ENCODE data around the gene DOK7. TPM values are rescaled to one million over a fixed set of nuclear protein-coding genes. Genes with fewer than 3 reads are reported as not detected.

Gene DOK7
- total and polyA plus RNA-seq, 2 donors (not counting 3 experiments of a cell fraction or from before 2014, with no cell fraction given): not detected

GRCh38 chr4:3462321-3462789 lies 751 bp upstream of the DOK7 start:
- Histone ChIP-seq H3K36me3 (ENCODE audit: control insufficient read depth in 2 of 2, extremely low read depth in 1 of 2, insufficient read depth in 2 of 2, low read length in 2 of 2) (no peaks in the 10 kb centered on the region), H3K79me2 (ENCODE audit: control insufficient read depth, insufficient read depth, low read length) (no peaks in the 10 kb centered on the region), H4K20me1 (replicated peaks; ENCODE audit: control insufficient read depth, extremely low read depth, insufficient read depth, low read length) (no peaks in the 10 kb centered on the region), H3K4me2 (ENCODE audit: insufficient read depth, low read length) (no peak overlapping the region), H2AFZ (ENCODE audit: low read depth, low read length) (no peak overlapping the region), H3K27me3 (ENCODE audit: control insufficient read depth in 2 of 2, insufficient read depth in 2 of 2, low read length in 2 of 2) (peaks cover 7 to 9% of the 10 kb centered on the region in 2 experiments), H3K27ac (ENCODE audit: insufficient read depth, low read depth, low read length) (no peak overlapping the region), H3K4me3 (replicated peaks in 1 of 3; ENCODE audit: insufficient read depth in 1 of 3, low read depth in 1 of 3, low read length in 3 of 3) (no peak overlapping the region), H3K9me3 (replicated peaks; ENCODE audit: control insufficient read depth, insufficient read depth, low read length) (no peaks in the 10 kb centered on the region), H3K4me1 (ENCODE audit: control insufficient read depth, extremely low read depth, insufficient read depth, low read length) (no peaks in the 10 kb centered on the region), H3K9ac (replicated peaks; ENCODE audit: extremely low read depth, insufficient read depth, low read length) (no peak overlapping the region), H3K9me1 (replicated peaks; ENCODE audit: control insufficient read depth, extremely low read depth, insufficient read depth, low read length) (no peaks in the 10 kb centered on the region)
- no peak for TF ChIP-seq EZH2 (IDR thresholded peaks at IDR 0.05; ENCODE audit: borderline replicate concordance, low read depth, low read length, severe bottlenecking)
- TF ChIP-seq GATA2 (IDR thresholded peaks at IDR 0.05; ENCODE audit: insufficient read depth, insufficient read length, low read depth, low read length): no peak
- TF ChIP-seq FOS (IDR thresholded peaks at IDR 0.05; ENCODE audit: borderline replicate concordance, insufficient read depth, low read length): no peak
- no peak for TF ChIP-seq MYC (IDR thresholded peaks at IDR 0.05; ENCODE audit: low read depth, low read length)
- TF ChIP-seq, protein P1, sequence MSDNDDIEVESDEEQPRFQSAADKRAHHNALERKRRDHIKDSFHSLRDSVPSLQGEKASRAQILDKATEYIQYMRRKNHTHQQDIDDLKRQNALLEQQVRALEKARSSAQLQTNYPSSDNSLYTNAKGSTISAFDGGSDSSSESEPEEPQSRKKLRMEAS (IDR thresholded peaks at IDR 0.05; ENCODE audit: insufficient read depth, insufficient read length): no peak
- no peak for TF ChIP-seq JUN (IDR thresholded peaks at IDR 0.05; ENCODE audit: borderline replicate concordance, insufficient read depth, insufficient read length, low read depth)
- dilution Hi-C loops (cut with MboI; ENCODE audit: extremely low pct_ligation_motif_present, low sequenced_read_pairs) (no loop called here), intact Hi-C loops (cut with micrococcal nuclease) (no loop called here)
- POLR2A ChIA-PET: no interaction called here
- no TSS peak for BruUV-seq (replicated peaks)
- FAIRE-seq: no peak
- CTCF ChIA-PET: no interaction called here
- no peak for DNase-seq (ENCODE audit: low read depth, low spot score)

GRCh38 chr4:3463556-3464348 lies 646 bp downstream of the DOK7 start:
- FAIRE-seq: no peak
- no peaks in the 10 kb centered on the region for H3K9me1 ChIP-seq (replicated peaks; ENCODE audit: control insufficient read depth, extremely low read depth, insufficient read depth, low read length)
- ChIA-PET POLR2A (no interaction called here), CTCF (interaction anchor here (1.1 to 1.3 kb wide), 2 partner anchors 15 to 17 kb away, joined by 3 read pairs; no protein-coding TSS in a partner anchor)
- BruUV-seq (replicated peaks): no TSS peak
- dilution Hi-C loops (cut with MboI; ENCODE audit: extremely low pct_ligation_motif_present, low sequenced_read_pairs): no loop called here
- H3K4me1 ChIP-seq (ENCODE audit: control insufficient read depth, extremely low read depth, insufficient read depth, low read length): no peaks in the 10 kb centered on the region
- H4K20me1 ChIP-seq (replicated peaks; ENCODE audit: control insufficient read depth, extremely low read depth, insufficient read depth, low read length): no peaks in the 10 kb centered on the region
- peaks cover 7 to 9% of the 10 kb centered on the region in 2 experiments for H3K27me3 ChIP-seq (ENCODE audit: control insufficient read depth in 2 of 2, insufficient read depth in 2 of 2, low read length in 2 of 2)
- no peak overlapping the region for H3K4me2 ChIP-seq (ENCODE audit: insufficient read depth, low read length)
- H3K79me2 ChIP-seq (ENCODE audit: control insufficient read depth, insufficient read depth, low read length): no peaks in the 10 kb centered on the region
- intact Hi-C loops (cut with micrococcal nuclease): no loop called here
- TF ChIP-seq, protein P1 (IDR thresholded peaks at IDR 0.05; ENCODE audit: insufficient read depth, insufficient read length): no peak
- TF ChIP-seq GATA2 (IDR thresholded peaks at IDR 0.05; ENCODE audit: insufficient read depth, insufficient read length, low read depth, low read length) (no peak), EZH2 (IDR thresholded peaks at IDR 0.05; ENCODE audit: borderline replicate concordance, low read depth, low read length, severe bottlenecking) (no peak), CTCF (IDR thresholded peaks at IDR 0.05; ENCODE audit: extremely low read depth in 1 of 2, insufficient read depth in 1 of 2, low read depth in 1 of 2, low read length in 2 of 2) (no peak), POLR2AphosphoS5 (IDR thresholded peaks at IDR 0.05; ENCODE audit: insufficient read depth, low read depth, low read length) (no peak), MYC (IDR thresholded peaks at IDR 0.05; ENCODE audit: low read depth, low read length) (no peak), FOS (IDR thresholded peaks at IDR 0.05; ENCODE audit: borderline replicate concordance, insufficient read depth, low read length) (no peak), POLR2A (IDR thresholded peaks at IDR 0.05; ENCODE audit: low read depth, low read length) (no peak), JUN (IDR thresholded peaks at IDR 0.05; ENCODE audit: borderline replicate concordance, insufficient read depth, insufficient read length, low read depth) (no peak)
- no peak overlapping the region for H3K9ac ChIP-seq (replicated peaks; ENCODE audit: extremely low read depth, insufficient read depth, low read length)
- no peak overlapping the region for H3K4me3 ChIP-seq (replicated peaks in 1 of 3; ENCODE audit: insufficient read depth in 1 of 3, low read depth in 1 of 3, low read length in 3 of 3)
- H3K36me3 ChIP-seq (ENCODE audit: control insufficient read depth in 2 of 2, extremely low read depth in 1 of 2, insufficient read depth in 2 of 2, low read length in 2 of 2): no peaks in the 10 kb centered on the region
- H3K9me3 ChIP-seq (replicated peaks; ENCODE audit: control insufficient read depth, insufficient read depth, low read length): no peaks in the 10 kb centered on the region
- H2AFZ ChIP-seq (ENCODE audit: low read depth, low read length): no peak overlapping the region
- DNase-seq (ENCODE audit: low read depth, low spot score): no peak
- H3K27ac ChIP-seq (ENCODE audit: insufficient read depth, low read depth, low read length): no peak overlapping the region

Data from endothelial cell of umbilical vein (primary cell).